Activated effector memory CD4-positive, alpha-beta T cell treated with anti-CD3 and anti-CD28 coated beads, Interleukin-2, amount 50 U/mL, for 16 hours (primary cell): ENCODE results near the gene IRF6.
"Not testable (repeated sequence)": the region's sequence is repeated elsewhere in the genome, so short reads cannot be mapped to it uniquely, and the experiment has no call there.

Source experiments
- DNase-seq: peaks from one replicate; pipeline ENCODE4 v3.0.0-alpha.2; 2020

The IRF6 gene

DNA sequence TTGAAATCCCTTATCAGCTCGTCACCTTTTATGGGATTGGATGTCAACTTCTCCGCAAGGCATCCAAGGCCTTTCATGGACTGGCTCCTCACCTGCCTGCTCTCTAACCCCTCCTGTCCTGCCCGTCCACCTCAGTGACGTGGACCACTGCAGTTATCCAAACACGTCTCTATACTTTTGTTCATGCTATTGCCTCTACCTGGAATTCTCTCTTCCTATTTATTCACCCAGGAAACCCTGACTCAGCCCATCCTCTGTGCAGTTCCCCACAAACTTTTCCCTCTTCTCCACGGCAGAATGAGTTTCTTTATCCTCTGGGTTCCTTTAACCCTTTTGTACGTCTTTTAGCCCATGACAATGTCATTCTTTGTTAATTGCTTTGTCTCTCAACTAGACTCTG lies 16.8 kb upstream of the IRF6 start:
- no peak for DNase-seq

DNA sequence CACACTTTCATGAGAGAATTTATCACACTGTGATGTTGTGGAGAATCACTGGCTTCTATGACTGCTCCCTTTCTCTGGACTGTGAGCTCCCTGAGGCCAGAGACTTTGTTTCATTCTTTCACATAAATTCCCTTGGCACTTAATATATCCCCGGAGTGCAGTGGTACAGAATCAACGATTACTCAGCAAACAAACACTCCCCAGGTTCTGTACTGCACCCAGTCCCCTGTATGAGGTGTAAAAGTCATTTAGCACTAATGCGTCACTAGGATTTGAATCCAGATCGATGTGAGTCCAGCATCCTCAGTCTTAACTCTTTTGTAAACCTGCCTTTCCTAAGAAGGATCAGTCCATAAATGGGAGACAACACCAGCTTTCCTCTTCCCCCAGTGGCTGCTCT lies 15.0 kb upstream of the IRF6 start:
- DNase-seq, result no peak

DNA sequence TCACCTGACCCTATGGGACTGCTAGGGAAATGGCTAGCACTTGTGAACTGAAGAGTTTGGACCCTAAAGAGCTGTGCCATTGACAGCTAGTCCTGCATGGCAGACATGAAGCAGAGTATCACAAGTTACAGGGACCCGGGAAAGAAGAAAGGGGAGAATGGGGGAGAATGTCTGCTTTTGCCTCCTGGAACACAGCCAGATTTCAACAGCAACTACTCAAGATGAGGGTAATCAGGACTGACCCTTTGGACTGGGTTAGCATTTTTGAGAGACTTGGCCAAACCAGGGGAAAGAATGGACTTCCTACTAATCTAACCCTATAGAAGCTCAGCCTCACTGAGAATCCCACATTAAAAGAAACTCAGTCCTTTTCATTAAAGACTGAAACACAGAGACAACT lies 13.1 kb upstream of the IRF6 start:
- DNase-seq, result no peak

DNA sequence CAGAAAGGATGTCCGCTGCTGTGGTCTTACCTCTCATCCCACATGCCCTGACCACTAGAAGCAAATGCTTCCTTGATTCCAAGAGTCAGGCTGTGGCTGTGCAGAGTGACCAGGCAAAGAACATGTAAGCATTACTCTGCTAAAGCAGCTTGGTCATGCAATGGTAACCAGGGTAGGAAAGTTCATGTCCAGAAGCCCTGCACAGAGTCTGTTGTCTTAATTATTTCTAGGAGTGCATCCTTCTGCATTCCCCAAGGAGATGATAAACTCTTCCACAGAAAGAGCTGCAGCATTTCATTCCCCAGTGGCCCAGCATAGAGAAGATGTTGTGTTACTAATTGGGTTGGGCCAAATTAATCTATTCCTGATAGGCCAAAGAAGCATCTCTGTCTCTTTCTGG lies 11.7 kb upstream of the IRF6 start:
- no peak for DNase-seq

DNA sequence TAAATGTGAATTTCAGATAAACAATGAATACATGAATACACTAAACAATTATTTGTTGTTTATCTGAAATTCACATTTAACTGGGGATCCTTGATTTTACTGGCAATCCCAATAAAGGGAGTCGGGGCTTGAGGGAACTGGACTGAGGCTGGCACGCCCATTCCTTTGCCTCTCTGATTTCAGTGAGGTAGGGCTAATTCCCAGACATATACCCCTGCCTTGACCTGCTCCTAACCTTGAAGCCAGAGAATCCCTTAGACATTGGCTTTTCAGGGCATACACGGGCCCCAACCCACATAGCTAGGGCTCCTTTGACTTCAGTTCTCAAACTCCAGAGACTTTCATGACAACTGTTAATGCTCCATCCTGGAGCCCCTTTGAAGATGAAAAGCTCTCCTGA lies 11.0 kb upstream of the IRF6 start:
- DNase-seq, result no peak

DNA sequence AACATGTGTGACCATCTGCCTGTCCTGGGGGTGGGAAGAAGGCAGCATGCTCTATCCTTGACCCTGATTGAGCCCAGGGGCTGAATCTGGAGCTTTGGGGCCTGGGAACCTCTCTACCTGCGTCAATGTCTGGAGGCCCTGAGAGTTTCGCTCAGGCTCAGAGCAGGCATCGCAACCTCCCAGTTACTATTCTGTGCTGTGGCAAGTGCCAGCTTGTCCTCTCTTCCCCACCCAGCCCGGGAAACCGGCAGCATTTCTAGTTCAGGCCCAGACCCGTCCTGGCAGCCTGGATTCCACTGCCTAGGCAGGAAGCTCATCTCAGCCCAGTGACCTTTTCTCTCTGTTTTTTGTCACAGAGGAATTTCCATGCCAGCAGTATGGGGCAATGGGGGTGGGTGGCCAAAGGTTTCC lies 10.0 kb upstream of the IRF6 start:
- no peak for DNase-seq

DNA sequence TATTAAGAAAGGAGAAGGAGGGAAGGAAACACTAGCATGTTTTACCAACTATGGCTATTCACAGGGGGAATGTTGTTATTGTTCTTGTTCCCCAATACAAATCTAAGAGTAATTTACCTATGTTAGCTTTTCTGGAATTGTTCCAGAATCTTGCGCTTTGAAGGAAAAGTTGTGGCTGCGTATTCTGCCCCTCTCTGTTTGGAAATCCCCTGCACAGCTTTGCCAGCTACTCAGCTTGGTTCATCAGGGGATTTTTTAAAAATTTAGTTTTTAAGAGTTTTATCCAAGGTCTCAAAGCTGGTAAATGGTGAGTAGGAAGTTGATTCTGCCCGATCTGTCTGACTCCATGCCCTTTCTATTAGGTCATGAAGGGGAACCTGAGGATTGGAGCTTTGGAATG lies 9.5 kb upstream of the IRF6 start:
- DNase-seq, result no peak

DNA sequence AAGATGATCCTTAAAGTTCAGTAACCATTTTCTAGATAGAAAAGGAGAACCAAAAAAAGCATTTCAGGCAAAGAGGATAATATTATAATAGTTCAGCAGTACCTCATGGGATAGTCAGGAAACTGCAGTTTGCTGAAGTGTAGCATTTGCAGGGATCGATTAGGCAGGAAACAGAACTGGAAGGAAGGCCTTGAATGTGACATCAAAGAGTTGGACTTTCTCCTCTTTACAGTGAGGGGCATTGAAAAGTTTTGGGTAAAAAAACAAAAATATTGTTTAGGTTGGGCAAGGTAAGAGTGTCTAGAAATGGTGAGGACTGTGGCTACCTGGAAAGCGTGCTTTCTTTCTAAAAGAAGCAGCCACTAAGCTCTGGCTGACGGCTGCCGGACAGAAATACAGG lies 8.0 kb upstream of the IRF6 start:
- DNase-seq, result no peak

DNA sequence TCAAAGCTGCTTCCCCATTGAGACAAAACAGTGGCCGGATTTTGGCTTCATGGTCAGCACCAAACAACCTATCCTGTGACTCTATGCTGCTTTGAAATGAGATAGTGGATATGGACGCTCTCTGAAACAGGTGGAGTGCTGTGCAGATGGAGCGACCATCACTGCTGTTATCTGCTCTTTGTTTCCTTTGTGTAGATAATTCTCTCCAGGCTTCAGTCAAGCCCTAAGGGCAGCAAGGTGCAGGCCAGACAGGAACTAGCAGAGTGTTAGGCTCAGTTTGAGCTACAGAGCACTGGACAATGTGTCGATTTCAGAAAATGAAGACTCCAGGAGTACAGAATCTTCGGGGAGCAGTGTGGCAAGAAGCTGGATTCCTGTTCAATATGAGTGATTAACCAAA lies 4.8 kb upstream of the IRF6 start:
- DNase-seq, result no peak

DNA sequence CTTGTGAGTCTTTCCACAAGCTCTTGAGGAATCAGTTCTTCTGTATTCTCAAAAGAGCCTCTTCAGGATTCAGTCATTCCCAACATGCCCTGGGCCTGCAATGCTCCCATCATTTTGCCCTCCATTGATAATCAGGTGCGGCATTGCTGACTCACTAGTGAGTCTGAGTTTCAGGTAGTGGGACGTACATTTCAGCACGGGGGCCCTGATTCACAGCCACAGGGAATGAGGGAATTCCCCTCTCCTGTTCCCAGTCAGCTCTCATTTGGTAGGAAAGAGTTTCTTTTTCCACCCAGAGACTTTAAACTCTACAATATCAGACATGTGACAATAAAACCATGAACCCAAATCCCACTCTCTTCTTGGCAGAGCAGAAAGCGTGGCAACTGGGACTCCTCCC lies 3.7 kb upstream of the IRF6 start:
- no peak for DNase-seq

DNA sequence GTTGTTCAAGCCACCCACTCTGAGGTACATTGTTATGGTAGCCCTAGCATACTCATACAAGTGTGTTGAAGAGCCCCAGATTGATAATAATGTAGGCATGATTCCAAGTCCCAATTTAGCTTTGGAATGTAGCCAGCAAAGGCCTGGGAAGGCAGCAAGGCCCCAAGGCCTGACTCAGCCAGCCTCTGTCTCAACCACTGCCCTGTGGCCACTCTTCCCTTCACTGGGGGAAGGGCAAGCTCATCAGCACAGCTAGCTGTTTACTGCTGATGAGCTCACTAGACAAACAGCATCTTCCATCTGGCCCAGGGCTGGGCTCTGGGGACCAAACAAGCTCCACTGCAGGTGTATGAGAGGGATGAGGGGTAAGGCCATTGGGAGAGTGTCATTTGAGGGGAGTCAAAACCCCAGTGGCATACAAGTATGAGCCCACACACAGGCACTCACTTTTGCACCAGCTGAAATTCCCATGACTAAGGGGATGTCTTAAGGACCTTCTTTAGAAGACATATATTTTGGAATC lies 2.2 kb upstream of the IRF6 start:
- no peak for DNase-seq

DNA sequence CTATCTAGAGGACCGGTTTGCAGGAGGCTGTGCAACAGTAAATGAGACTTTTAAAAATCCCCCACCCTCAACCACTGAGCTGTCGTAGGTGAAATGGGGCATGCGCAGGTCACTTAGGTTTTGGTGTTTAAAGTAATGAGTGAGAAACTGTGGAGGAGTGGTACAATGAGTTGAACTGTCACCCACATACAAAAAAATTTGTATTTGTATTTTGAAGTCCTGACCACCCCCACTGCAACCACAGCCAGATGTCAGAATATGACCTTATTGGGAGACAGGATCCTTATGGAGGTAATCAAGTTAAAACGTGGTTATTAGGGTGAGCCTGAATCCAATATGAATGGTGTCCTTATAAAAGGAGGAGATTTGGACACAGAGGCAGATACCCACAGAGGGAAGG lies 1.6 kb upstream of the IRF6 start:
- no peak for DNase-seq

DNA sequence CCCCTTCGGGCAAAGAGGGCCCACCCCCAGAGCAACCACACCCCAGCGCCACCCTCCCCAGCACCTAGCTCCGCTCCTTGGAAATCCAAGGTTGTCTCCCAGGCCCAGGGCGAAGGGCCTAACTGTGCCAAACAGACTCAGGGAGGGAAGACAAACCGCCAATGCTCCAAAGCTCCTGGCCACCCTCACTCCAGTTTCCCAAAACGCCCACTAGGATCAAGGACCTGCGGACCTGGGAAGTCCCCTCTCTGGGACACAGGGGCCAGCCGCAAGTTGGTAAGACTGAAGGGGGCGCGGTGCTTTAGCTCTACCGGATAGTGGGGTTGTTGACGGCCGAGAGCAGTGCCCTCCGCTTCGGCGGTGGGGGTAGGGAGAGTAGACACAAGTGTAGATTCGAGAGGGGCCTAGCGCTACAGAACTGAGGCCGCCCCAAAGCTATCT lies 581 bp downstream of the IRF6 start:
- DNase-seq, result no peak

DNA sequence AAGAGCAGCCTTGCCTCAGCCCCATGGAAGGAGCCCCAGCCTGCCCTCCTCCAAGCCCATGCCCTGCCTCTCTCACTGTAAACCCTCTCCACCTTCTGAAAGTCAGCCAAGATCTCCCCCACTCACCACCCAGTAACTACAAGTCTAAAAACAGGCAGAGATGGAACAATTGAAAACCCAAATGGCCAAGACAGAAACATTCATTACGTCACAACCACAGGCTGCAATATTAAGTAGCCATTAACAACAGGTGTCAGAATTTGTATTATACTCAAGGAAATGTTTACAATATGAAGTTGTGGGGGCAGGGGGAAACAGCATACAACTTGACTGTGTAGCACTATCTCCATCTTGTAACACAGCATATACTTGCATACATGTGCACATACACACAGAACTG lies 2.4 kb downstream of the IRF6 start:
- no peak for DNase-seq

DNA sequence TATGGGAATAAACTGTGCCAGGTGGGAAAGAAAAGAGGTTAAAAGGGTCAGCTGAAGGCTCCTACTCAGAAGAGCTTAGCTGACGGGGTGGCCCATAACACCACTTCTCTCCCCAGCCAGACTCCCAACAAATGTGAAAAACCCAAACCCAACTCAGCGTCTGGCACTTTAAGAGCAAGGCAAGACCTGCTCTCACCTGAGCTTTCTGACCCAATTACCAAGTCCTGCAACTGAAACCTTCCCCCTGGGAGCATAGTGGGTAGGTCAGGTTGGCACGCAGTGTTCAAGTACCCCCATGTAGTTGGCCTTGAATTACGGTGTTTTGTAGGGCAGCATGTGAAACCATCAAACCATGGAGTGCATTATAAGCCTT lies 3.2 kb downstream of the IRF6 start:
- no peak for DNase-seq

DNA sequence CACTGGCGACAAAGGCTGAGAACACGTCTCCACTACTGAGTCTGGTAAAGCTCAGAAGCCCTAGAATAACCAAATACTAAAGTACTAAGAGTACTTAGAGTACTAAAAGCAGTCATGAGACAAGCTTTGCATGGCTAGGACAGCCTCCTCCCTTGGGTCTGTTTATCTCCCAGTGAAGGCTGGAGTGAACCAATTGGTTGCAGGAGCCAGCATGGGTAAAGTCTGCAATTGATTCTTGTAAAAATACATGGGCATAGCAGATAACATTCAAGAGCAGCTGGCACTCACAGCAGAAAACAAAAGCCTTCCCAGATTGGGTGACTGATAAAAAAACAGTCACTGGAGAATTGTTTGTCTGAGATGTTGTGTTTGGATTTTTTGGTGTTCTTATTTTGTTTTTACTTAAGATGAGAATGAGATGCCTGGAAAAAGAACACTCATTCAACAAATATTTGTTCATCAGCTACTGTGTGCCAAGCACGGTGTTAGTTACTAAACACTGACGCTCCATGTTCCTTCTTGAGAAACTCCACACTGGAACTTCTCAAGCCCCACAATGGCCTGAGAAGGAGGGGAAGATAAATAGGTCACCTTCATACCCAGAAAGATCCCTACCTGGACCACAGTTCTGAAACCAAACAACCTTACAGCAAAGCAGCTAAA lies 3.7 kb downstream of the IRF6 start:
- DNase-seq, result no peak

DNA sequence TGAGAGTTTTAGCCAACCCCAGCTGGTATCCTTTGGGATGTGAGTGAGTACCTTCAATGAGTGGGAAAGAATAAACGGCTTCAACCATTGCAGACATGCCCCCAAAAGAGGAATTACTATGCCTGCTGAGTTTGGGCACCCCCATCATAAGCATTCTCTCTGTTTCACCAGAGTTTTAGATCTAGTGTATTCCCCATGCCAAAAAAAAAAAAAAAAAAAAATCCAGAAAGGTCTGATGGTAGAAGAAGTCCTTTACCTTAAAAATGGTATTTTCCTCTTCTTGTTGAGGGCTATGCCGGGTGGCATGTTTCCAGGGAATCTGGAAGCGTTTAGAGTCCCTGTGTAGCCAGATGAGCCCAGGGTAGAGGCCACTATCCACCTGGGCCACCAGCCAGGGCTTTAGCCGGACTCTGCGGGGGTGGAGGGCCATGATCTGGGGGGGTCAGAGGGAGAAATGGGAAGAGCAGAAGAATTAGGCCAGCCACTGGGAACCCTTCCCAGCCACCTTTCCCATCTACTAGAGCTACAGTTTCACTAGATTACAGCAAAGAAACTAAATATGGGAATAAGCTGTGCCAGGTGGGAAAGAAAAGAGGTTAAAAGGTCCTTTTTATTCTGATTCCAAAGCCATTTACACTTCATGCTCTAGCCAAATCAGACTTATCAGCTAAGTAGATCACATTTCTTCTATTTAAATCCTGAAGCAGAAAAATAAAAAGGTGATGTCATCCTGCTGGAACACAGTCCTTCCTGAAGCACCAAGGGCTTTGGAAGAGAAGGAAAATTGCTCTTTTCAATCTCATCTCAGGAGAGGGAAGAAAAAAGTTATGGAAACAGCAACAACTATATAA lies 4.7 kb downstream of the IRF6 start:
- no peak for DNase-seq

DNA sequence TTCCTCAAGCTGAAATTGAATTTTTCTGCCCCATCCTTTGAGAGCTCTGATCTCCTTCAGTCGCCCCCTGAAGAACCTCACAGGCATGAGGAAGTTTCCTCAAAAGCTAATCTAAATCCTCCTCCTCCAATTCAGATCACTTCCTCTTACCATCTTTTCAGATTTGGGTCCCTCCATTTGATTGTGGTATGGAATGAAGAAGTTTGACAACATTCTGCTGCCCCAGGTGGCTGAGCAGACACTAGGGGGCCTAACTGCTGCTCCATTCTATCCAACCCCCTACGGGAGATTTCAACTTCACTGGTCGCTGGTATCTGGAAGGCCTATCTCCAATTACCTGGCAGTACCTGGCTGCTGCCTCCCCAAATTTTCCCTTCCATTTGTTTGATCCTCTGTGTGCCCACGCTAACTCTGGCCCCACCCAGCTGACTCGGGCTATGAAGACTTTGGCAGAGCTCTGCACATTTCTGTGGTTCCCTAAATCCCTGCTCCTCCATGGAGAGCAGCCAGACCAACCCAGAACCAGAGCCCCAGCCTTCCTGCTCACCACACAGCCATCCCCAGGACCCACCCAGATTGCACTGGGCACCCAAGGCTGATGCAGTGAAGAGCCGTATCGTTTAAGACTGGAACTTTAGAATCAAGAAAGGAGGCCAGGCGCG lies 7.8 kb downstream of the IRF6 start:
- no peak for DNase-seq

DNA sequence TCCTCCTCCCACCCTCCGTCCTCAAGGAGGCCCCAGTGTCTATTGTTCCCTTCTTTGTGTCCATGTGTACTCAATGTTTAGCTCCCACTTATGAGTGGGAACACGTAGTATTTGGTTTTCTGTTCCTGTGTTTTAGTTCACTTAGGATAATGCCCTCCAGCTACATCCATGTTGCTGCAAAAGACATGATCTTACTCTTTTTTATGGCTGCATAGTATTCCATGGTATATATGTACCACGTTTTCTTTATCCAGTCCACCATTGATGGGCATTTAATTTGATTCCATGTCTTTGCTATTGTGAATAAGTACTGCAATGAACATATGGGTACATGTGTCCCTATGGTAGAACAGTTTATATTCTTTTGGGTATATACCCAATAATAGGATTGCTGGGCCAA lies 12.2 kb downstream of the IRF6 start:
- not testable (repeated sequence) for DNase-seq

DNA sequence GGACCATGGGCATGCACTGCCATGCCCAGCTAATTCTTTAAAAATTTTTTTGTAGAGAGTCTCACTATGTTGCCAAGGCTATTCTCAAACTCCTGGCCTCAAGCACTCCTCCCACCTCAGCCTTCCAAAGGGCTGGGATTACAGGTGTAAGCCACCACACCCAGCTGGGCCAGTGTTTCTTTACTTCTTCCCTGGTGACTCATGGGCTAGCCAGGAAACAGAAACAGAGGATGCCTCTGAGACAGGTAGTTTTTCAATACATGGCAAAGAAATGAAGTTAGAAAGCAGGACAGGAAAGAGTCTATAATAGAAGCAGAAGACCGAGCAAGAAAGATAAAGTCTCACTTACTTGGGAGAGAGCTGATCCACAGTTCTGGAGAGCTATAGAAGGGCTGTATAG lies 14.0 kb downstream of the IRF6 start:
- no peak for DNase-seq

DNA sequence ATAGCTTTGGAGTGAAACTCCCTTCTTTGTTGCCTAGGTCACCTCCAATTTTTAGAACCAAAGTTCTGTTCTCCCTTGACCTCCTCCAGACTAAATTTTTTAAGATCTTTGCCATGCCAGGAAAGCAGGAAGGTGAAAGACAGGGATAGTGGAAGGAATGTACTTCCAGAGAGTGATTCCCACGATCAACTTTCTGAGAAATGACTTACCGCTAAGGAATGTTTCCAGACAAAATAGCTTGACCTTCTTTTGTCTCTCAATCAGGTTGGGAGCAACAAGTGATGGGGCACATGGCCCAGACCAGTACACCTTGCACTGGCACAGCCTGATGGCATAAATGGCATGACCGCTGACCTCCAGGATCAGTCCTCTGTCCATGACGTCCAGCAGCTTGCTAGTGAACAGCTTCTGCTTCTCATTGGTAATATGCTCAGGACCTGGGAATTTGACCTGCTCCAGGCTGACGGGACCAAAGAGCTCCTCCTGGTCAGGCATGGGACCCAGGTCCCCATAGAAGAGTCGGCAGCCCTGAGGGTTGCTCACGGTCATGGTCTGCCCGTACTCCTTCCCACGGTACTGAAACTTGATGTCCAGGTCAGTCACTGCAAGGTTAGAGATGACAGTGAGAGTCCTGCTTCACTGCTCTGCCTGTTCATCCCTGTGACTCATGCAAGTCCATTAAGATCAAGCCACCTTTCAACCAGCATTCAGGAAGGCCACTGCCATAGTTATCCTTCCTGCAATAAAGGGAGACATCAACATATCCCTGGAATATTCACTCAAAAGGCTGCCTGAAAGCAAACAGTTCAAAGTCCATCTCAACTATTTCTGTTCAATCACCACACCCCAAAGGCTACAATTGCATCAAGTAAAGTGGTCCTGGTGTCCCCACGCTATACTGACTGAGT lies 15.4 kb downstream of the IRF6 start:
- DNase-seq, result no peak

DNA sequence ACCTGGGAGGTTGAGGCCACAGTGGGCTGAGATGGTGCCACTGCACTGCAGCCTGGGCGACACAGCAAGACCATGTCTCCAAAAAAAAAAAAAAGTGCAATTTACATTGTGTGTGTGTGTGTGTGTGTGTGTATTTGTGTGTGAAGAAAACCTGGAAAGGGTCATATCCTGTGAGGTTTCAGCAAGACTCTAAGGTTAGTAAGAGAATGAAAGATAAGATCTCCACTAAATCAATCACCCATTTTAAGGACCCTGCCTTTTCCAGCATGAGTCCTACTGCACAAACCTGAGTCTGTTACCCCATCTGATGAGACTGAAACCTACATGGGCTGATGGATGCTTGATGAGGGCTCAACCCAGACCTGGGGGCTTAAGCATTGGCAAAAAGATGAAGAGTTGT lies 16.7 kb downstream of the IRF6 start:
- DNase-seq, result no peak

DNA sequence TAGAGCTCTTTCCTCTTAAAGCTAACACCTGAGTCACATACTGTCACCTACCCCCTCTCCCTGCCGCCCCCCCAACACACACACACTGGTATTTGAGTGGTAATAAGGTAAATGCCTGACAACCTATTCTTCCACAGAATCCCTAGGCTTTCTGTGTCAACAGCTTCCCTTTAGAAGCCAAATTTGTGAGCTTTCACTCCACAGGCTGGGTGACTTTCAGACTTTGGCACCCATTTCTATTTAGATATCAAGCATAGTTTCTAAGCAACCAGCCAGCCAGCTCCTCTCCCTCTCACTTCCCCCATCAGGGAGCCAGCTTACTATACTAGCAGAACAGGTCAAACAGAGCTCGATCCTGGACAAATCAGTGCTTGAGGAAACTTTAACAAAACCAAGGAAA lies 18.4 kb downstream of the IRF6 start:
- no peak for DNase-seq
